Astrocyte (in vitro differentiated cells and primary cell): ENCODE measurements around the gene FAM120AOS. TPM values are rescaled to one million over a fixed set of nuclear protein-coding genes. Genes with fewer than 3 reads are reported as not detected.
A peak's percentile ranks its signal among the peaks of the same experiment; 100 is the strongest.

Experiments
- DNase-seq: peaks from one replicate; pipeline ENCODE4 v3.0.0-alpha.2; 2010; ENCODE audit warnings: low read depth
- FAIRE-seq: peaks from 2 replicates; lab custom pipeline; 2011; peaks lifted over from hg19 to GRCh38; lab: Jason Lieb, UNC
- H2AFZ ChIP-seq: 2 replicates; pipeline ENCODE4 v1.6.0; 2012; ENCODE audit warnings: low read depth, low read length, inconsistent platforms
- H3K27ac ChIP-seq: 2 replicates; pipeline ENCODE4 v1.5.1; 2011; ENCODE audit warnings: low read depth, low read length, inconsistent platforms
- H3K27me3 ChIP-seq: 2 replicates; pipeline ENCODE4 v1.6.0; 2011; ENCODE audit warnings: low read length, inconsistent platforms; ENCODE audit not compliant: insufficient read depth
- H3K36me3 ChIP-seq: 2 replicates; pipeline ENCODE4 v1.5.1; 2011; ENCODE audit warnings: low read length, inconsistent platforms; ENCODE audit not compliant: insufficient read depth
- H3K4me1 ChIP-seq: 2 replicates; pipeline ENCODE4 v1.5.1; 2011; ENCODE audit warnings: low read length, inconsistent platforms; ENCODE audit not compliant: insufficient read depth
- H3K4me2 ChIP-seq: 2 replicates; pipeline ENCODE4 v1.6.0; 2012; ENCODE audit warnings: low read length, inconsistent platforms
- H3K4me3 ChIP-seq: 2 replicates; pipeline ENCODE4 v1.5.1; 2011; ENCODE audit warnings: low read depth, mild to moderate bottlenecking, low read length, inconsistent platforms; ENCODE audit not compliant: insufficient read depth
- H3K79me2 ChIP-seq: 2 replicates; pipeline ENCODE4 v1.6.0; 2012; ENCODE audit warnings: mild to moderate bottlenecking, low read length, inconsistent platforms; ENCODE audit not compliant: insufficient read depth
- H3K9ac ChIP-seq: 2 replicates; pipeline ENCODE4 v1.6.0; 2012; ENCODE audit warnings: mild to moderate bottlenecking, low read length, inconsistent platforms
- H3K9me3 ChIP-seq: 2 replicates; pipeline ENCODE4 v1.5.1; 2012; ENCODE audit warnings: low read depth, mild to moderate bottlenecking, low read length, inconsistent platforms; ENCODE audit not compliant: insufficient read depth
- H4K20me1 ChIP-seq: 2 replicates; pipeline ENCODE4 v1.6.0; 2012; ENCODE audit warnings: low read length, inconsistent platforms; ENCODE audit not compliant: insufficient read depth
- H3K27ac Mint-ChIP-seq: one replicate; pipeline ENCODE4 v1.8.0; 2021; ENCODE audit warnings: mild to moderate bottlenecking, mixed read lengths; ENCODE audit not compliant: unreplicated experiment
- H3K27me3 Mint-ChIP-seq: one replicate; pipeline ENCODE4 v1.8.0; 2021; ENCODE audit warnings: low read depth, mixed read lengths; ENCODE audit not compliant: unreplicated experiment
- H3K36me3 Mint-ChIP-seq: one replicate; pipeline ENCODE4 v1.8.0; 2021; ENCODE audit warnings: low read depth, mixed read lengths; ENCODE audit not compliant: unreplicated experiment
- H3K4me1 Mint-ChIP-seq: one replicate; pipeline ENCODE4 v1.8.0; 2021; ENCODE audit warnings: low read depth, mixed read lengths; ENCODE audit not compliant: unreplicated experiment
- H3K4me3 Mint-ChIP-seq: one replicate; pipeline ENCODE4 v1.8.0; 2021; ENCODE audit warnings: mild to moderate bottlenecking, moderate library complexity, mixed read lengths; ENCODE audit not compliant: unreplicated experiment
- H3K9me3 Mint-ChIP-seq: one replicate; pipeline ENCODE4 v1.8.0; 2021; ENCODE audit warnings: mild to moderate bottlenecking, mixed read lengths; ENCODE audit not compliant: unreplicated experiment
- CTCF ChIP-seq: IDR thresholded peaks from 2 replicates; pipeline ENCODE4 v1.5.1; 2011; ENCODE audit warnings: low read depth, mild to moderate bottlenecking, inconsistent platforms, low read length, moderate library complexity; ENCODE audit not compliant: insufficient read depth
- EZH2 ChIP-seq: IDR thresholded peaks from 2 replicates; pipeline ENCODE4 v1.6.1; 2012; ENCODE audit warnings: mild to moderate bottlenecking, low read length, inconsistent platforms; ENCODE audit not compliant: insufficient read depth
- total RNA-seq: library from RNA; stranded (reverse); gene quantifications from 2 replicates; pipeline ENCODE4 v1.2.1, GENCODE V29; 2021

The FAM120AOS gene
- total RNA-seq, 1 donor from 2014 or later = 29.7 TPM

GRCh38 chr9:93416530-93417235, 36.7 kb downstream of the FAM120AOS start:
- Mint-ChIP-seq H3K27ac (no peak overlapping the region), H3K27me3 (no peaks in the 10 kb centered on the region), H3K4me3 (no peak overlapping the region), H3K9me3 (peaks cover 24% of the 10 kb centered on the region), H3K36me3 (peaks cover 2% of the 10 kb centered on the region), H3K4me1 (no peaks in the 10 kb centered on the region)
- no peak for FAIRE-seq
- no peak overlapping the region for H3K4me2 ChIP-seq
- H3K79me2 ChIP-seq = no peaks in the 10 kb centered on the region
- no peak overlapping the region for H3K27ac ChIP-seq
- no peak overlapping the region for H3K9ac ChIP-seq
- H3K27me3 ChIP-seq = no peaks in the 10 kb centered on the region
- peaks cover 9% of the 10 kb centered on the region for H3K9me3 ChIP-seq
- no peaks in the 10 kb centered on the region for H3K4me1 ChIP-seq
- no peak overlapping the region for H3K4me3 ChIP-seq
- DNase-seq = no peak
- no peaks in the 10 kb centered on the region for H4K20me1 ChIP-seq
- H2AFZ ChIP-seq = no peak overlapping the region
- no peaks in the 10 kb centered on the region for H3K36me3 ChIP-seq
- TF ChIP-seq EZH2 = no peak
- TF ChIP-seq CTCF = no peak

GRCh38 chr9:93415176-93415690, 38.1 kb downstream of the FAM120AOS start:
- no peak overlapping the region for H3K27ac Mint-ChIP-seq
- no peak overlapping the region for H3K4me3 ChIP-seq
- H3K4me2 ChIP-seq = no peak overlapping the region
- H3K27me3 Mint-ChIP-seq = no peaks in the 10 kb centered on the region
- no peaks in the 10 kb centered on the region for H3K27me3 ChIP-seq
- H3K27ac ChIP-seq = no peak overlapping the region
- no peak for TF ChIP-seq CTCF
- no peaks in the 10 kb centered on the region for H3K4me1 Mint-ChIP-seq
- no peak overlapping the region for H3K9ac ChIP-seq
- H3K4me1 ChIP-seq = no peaks in the 10 kb centered on the region
- no peaks in the 10 kb centered on the region for H3K36me3 ChIP-seq
- H3K9me3 Mint-ChIP-seq = peaks cover 22% of the 10 kb centered on the region
- H3K79me2 ChIP-seq = no peaks in the 10 kb centered on the region
- no peaks in the 10 kb centered on the region for H4K20me1 ChIP-seq
- H2AFZ ChIP-seq = no peak overlapping the region
- peaks cover 2% of the 10 kb centered on the region for H3K36me3 Mint-ChIP-seq
- peak; percentile 9 for DNase-seq
- H3K4me3 Mint-ChIP-seq = no peak overlapping the region
- no peak for FAIRE-seq
- peaks cover 9% of the 10 kb centered on the region for H3K9me3 ChIP-seq

- Mint-ChIP-seq H3K4me3 (no peak overlapping the region), H3K36me3 (no peaks in the 10 kb centered on the region), H3K27ac (no peak overlapping the region), H3K4me1 (no peaks in the 10 kb centered on the region), H3K9me3 (peaks cover 15% of the 10 kb centered on the region), H3K27me3 (no peaks in the 10 kb centered on the region)
- FAIRE-seq (no peak), DNase-seq (no peak)
- no peak overlapping the region for H2AFZ ChIP-seq
- TF ChIP-seq EZH2 (no peak), CTCF (no peak)
- H3K9me3 ChIP-seq = peaks cover 5% of the 10 kb centered on the region
- no peaks in the 10 kb centered on the region for H3K36me3 ChIP-seq
- H3K27me3 ChIP-seq = no peaks in the 10 kb centered on the region
- no peaks in the 10 kb centered on the region for H3K4me1 ChIP-seq
- no peak overlapping the region for H3K9ac ChIP-seq
- no peaks in the 10 kb centered on the region for H3K79me2 ChIP-seq
- no peak overlapping the region for H3K4me3 ChIP-seq
- H3K4me2 ChIP-seq = no peak overlapping the region
- H3K27ac ChIP-seq = no peak overlapping the region
- H4K20me1 ChIP-seq = no peaks in the 10 kb centered on the region
Observed at GRCh38 chr9:93413530-93413929, 39.9 kb downstream of the FAM120AOS start.
